Testis (tissue), 3 donors: Measurements from ENCODE around the gene ABHD2. TPM values are rescaled to one million over a fixed set of nuclear protein-coding genes. Genes with fewer than 3 reads are reported as not detected.

ENCODE experiments used
- DNase-seq: peaks from one replicate; pipeline ENCODE4 v3.0.0-alpha.2; 2019
- H3K27ac ChIP-seq, 2 donors: fragments of 200-600 bp; sonication (generic); one replicate each; pipeline ENCODE4 v1.5.1; 2019
- H3K27me3 ChIP-seq: fragments of 200-600 bp; sonication (generic); one replicate; pipeline ENCODE4 v1.5.1; 2019
- H3K36me3 ChIP-seq: fragments of 200-600 bp; sonication (generic); one replicate; pipeline ENCODE4 v1.5.1; 2017; ENCODE audit warnings: low read depth; ENCODE audit errors: missing control alignments
- H3K4me1 ChIP-seq: fragments of 200-600 bp; sonication (generic); one replicate; pipeline ENCODE4 v1.5.1; 2019
- H3K4me3 ChIP-seq, 2 donors: fragments of 200-600 bp; sonication (generic); one replicate each; pipeline ENCODE4 v1.5.1; 2017 to 2019
- H3K9me3 ChIP-seq: fragments of 200-600 bp; sonication (generic); one replicate; pipeline ENCODE4 v1.5.1; 2017
- POLR2A ChIP-seq: fragments of 450-650 bp; IDR thresholded peaks from one replicate; pipeline ENCODE4 v1.6.1; 2017; ENCODE audit warnings: antibody characterized with exemption, mild to moderate bottlenecking, moderate library complexity
- WGBS, 2 donors: methylation state at CpG; one replicate each; pipeline ENCODE4 v1.1.5; 2018; 5-methylcytosine and 5-hydroxymethylcytosine counted together
- intact Hi-C: fragments of 100-400 bp; cut with DNase I; formaldehyde crosslinking; loops from one replicate; pipeline ENCODE4 v1.15.1; 2023; ENCODE audit warnings: low total_unique reads
- polyA plus RNA-seq: library from polyadenylated mRNA; stranded (reverse); fragments of 350-450 nt; fragmentation: Illumina TruSeq; extraction: RNeasy Lipid Tissue Mini Kit (QIAGEN cat#74804); gene quantifications from one replicate; pipeline ENCODE4 v1.2.3, GENCODE V29; 2014; ENCODE audit warnings: low read depth, low replicate concordance; ENCODE audit not compliant: insufficient read depth
- total RNA-seq, 2 donors: library from RNA; depleted of rRNA; stranded (reverse); fragments of >200 nt; gene quantifications; one replicate each; pipeline ENCODE4 v1.2.3, GENCODE V29; 2016
- TF ChIP-seq, protein P1 (sequence below), 3 experiments: fragments of 450-650 bp in 2 of 3; fragments of 200-600 bp in 1 of 3; sonication (generic) in 1 of 3; IDR thresholded peaks; one replicate each; pipeline ENCODE4 v1.5.1; 2016 to 2019; ENCODE audit warnings: antibody characterized with exemption in 3 of 3, mild to moderate bottlenecking in 2 of 3, moderate library complexity in 1 of 3

Gene ABHD2
- total and polyA plus RNA-seq, 3 donors from 2014 or later: 82.5 to 214 (median 109) TPM

DNA sequence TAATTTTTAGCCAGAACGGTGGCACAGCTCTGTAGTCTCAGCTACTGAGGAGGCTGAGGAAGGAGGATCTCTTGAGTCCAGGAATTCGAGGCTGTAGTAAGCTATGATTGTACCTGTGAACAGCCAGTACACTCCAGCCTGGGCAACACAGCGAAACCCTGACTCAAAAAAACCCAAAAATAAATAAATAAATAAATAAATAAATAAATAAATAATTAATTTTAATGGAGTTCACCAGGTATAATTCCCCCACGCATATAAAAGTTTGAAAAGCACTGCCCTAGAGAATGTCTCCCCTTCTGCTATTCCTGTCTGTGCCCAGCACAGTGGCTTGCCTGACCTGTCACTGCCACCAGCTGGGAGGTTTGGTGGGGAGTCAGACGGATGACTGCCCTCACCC lies 137.3 kb downstream of the ABHD2 start:
- WGBS, 2 donors: 95 to 96% methylated on average over 5 of the region's 5 CpGs
- TF ChIP-seq, protein P1, sequence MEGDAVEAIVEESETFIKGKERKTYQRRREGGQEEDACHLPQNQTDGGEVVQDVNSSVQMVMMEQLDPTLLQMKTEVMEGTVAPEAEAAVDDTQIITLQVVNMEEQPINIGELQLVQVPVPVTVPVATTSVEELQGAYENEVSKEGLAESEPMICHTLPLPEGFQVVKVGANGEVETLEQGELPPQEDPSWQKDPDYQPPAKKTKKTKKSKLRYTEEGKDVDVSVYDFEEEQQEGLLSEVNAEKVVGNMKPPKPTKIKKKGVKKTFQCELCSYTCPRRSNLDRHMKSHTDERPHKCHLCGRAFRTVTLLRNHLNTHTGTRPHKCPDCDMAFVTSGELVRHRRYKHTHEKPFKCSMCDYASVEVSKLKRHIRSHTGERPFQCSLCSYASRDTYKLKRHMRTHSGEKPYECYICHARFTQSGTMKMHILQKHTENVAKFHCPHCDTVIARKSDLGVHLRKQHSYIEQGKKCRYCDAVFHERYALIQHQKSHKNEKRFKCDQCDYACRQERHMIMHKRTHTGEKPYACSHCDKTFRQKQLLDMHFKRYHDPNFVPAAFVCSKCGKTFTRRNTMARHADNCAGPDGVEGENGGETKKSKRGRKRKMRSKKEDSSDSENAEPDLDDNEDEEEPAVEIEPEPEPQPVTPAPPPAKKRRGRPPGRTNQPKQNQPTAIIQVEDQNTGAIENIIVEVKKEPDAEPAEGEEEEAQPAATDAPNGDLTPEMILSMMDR (IDR thresholded peaks at IDR 0.05): no peak
- TF ChIP-seq POLR2A: no peak
- Histone ChIP-seq H3K36me3 (no peaks in the 10 kb centered on the region), H3K4me1 (peaks cover 20% of the 10 kb centered on the region), H3K27ac (peak overlapping the region; percentile 31 to 76), H3K4me3 (no peak overlapping the region), H3K9me3 (no peaks in the 10 kb centered on the region), H3K27me3 (no peaks in the 10 kb centered on the region)
- intact Hi-C loops: no loop called here
- DNase-seq: no peak

DNA sequence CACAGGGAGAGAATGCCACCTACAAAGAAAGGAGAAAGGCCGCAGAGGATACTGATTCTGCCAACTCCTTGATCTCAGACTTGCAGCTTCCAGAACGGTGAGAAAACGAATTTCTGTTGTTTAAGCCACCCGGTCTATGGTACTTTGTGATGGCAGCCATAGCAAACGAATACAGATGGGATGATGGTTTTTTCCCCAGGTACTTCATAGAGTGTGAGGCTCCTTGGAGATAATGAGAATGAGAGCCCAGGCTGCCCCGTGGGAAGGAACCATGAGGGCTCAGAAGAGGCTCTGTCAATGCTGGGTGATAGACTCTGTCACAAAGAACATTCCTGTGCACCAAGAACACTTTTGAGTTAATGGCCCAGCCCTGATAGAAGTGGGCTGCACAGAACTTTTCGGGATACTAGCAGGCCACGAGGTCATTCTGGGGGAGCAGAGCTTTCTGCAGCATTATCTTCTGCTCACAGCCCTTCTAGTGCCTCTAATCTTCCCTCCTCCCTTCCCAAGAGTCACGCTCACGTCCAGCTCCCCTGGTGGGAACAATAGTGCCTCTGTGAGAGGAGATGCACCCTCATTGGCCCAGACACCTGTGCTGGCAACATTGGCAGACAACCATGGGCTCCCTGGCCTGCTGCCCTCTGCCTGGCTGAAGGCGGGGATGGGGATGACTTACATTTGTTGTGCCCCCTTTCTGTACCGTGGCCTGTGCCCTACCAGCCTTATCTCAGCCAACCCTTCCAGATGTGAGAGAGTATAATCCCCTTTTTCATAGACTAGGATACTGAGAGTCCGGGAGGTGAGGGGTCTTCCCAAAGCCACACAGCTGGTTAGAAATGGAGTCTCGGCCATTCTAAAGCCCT lies 138.3 kb downstream of the ABHD2 start:
- intact Hi-C loops: no loop called here

DNA sequence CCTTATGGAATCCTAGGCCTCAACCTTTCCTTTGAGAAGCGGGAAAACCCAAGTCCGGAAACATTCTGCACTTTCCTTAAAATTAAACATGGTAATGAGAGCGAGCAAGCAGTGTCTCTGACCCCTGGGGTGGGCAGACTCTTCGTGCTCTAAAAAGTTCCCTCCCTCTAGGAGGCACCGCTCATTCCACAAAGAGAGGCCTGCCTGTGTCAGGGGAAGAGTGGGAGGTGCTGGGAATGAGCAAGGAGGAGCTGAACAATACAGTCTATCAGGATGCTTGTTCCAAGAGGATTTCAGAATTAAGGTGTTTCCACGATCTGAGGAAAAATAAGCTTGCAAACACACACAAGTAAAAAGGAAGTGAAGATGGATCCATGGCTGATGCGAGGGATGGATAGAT lies 139.2 kb downstream of the ABHD2 start:
- TF ChIP-seq POLR2A: no peak
- TF ChIP-seq, protein P1 (IDR thresholded peaks at IDR 0.05): no peak
- Histone ChIP-seq H3K27ac (peak overlapping the region; percentile 47 to 65), H3K4me1 (peaks cover 20% of the 10 kb centered on the region)

More for the DNA sequence above, 138.3 kb downstream of the ABHD2 start:
- DNase-seq: peak; percentile 94
- H3K4me3 ChIP-seq: no peak overlapping the region
- no peaks in the 10 kb centered on the region for H3K9me3 ChIP-seq
- no peaks in the 10 kb centered on the region for H3K27me3 ChIP-seq
- WGBS, 2 donors: 67% methylated on average over 14 of the region's 14 CpGs
- H3K27ac ChIP-seq: peak overlapping the region; percentile 47 to 76
- no peaks in the 10 kb centered on the region for H3K36me3 ChIP-seq
- TF ChIP-seq, protein P1 (IDR thresholded peaks at IDR 0.05): no peak
- TF ChIP-seq POLR2A: no peak
- peaks cover 20% of the 10 kb centered on the region for H3K4me1 ChIP-seq

GRCh38 chr15:89230277-89230676 lies 142.0 kb downstream of the ABHD2 start:
- no peaks in the 10 kb centered on the region for H3K36me3 ChIP-seq
- no peak for TF ChIP-seq POLR2A
- TF ChIP-seq, protein P1 (IDR thresholded peaks at IDR 0.05): no peak
- H3K9me3 ChIP-seq: no peaks in the 10 kb centered on the region
- 35 to 40% methylated on average over 5 of the region's 5 CpGs for WGBS, 2 donors
- H3K27ac ChIP-seq: peak overlapping the region; percentile 44
- intact Hi-C loops: no loop called here
- DNase-seq: no peak
- peaks cover 19% of the 10 kb centered on the region for H3K4me1 ChIP-seq
- no peak overlapping the region for H3K4me3 ChIP-seq
- no peaks in the 10 kb centered on the region for H3K27me3 ChIP-seq

More for the DNA sequence above, 139.2 kb downstream of the ABHD2 start:
- Histone ChIP-seq H3K36me3 (no peaks in the 10 kb centered on the region), H3K4me3 (no peak overlapping the region), H3K27me3 (no peaks in the 10 kb centered on the region), H3K9me3 (no peaks in the 10 kb centered on the region)
- intact Hi-C loops: no loop called here
- WGBS, 2 donors: 61 to 74% methylated on average over 7 of the region's 7 CpGs
- DNase-seq: peak; percentile 74
